ENCODE measurements around the gene ZDHHC3. TPM values are rescaled to one million over a fixed set of nuclear protein-coding genes. Genes with fewer than 3 reads are reported as not detected.

The ZDHHC3 gene
- total RNA-seq, 1 experiment from 2014 or later = 94.7 TPM

GRCh38 chr3:44981220-44981619 lies 5.2 kb upstream of the ZDHHC3 start:
- no peak overlapping the region for H3K4me3 ChIP-seq (ENCODE audit: low read depth, low read length, poor library complexity, severe bottlenecking)
- no TSS peak for BruUV-seq (replicated peaks)
- DNase-seq (ENCODE audit: low spot score) = no peak
- no peaks in the 10 kb centered on the region for H3K9me3 ChIP-seq (ENCODE audit: low read depth, low read length, poor library complexity, severe bottlenecking)
- ChIA-PET CTCF (no interaction called here), POLR2A (ENCODE audit: low non-redundant PET) (no interaction called here)
- intact Hi-C loops (cut with micrococcal nuclease; ENCODE audit: unreplicated experiment) = no loop called here
- peaks cover 6% of the 10 kb centered on the region for H3K4me1 ChIP-seq (ENCODE audit: insufficient read depth, low read length, poor library complexity, severe bottlenecking)
- peaks cover 6% of the 10 kb centered on the region for H3K36me3 ChIP-seq (ENCODE audit: insufficient read depth, low read length, poor library complexity, severe bottlenecking)
- TF ChIP-seq, protein P1, sequence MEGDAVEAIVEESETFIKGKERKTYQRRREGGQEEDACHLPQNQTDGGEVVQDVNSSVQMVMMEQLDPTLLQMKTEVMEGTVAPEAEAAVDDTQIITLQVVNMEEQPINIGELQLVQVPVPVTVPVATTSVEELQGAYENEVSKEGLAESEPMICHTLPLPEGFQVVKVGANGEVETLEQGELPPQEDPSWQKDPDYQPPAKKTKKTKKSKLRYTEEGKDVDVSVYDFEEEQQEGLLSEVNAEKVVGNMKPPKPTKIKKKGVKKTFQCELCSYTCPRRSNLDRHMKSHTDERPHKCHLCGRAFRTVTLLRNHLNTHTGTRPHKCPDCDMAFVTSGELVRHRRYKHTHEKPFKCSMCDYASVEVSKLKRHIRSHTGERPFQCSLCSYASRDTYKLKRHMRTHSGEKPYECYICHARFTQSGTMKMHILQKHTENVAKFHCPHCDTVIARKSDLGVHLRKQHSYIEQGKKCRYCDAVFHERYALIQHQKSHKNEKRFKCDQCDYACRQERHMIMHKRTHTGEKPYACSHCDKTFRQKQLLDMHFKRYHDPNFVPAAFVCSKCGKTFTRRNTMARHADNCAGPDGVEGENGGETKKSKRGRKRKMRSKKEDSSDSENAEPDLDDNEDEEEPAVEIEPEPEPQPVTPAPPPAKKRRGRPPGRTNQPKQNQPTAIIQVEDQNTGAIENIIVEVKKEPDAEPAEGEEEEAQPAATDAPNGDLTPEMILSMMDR (conservative IDR thresholded peaks at IDR 0.05; ENCODE audit: low read depth, low read length) = no peak
- no peak for TF ChIP-seq EZH2 (IDR thresholded peaks at IDR 0.05; ENCODE audit: borderline replicate concordance, low read depth, low read length, poor library complexity, severe bottlenecking)
- peak overlapping the region; percentile 30 for H3K27ac ChIP-seq (ENCODE audit: low read depth, low read length, poor library complexity, severe bottlenecking)
- no peaks in the 10 kb centered on the region for H3K27me3 ChIP-seq (replicated peaks; ENCODE audit: insufficient read depth, low read depth, low read length, poor library complexity)

DNA sequence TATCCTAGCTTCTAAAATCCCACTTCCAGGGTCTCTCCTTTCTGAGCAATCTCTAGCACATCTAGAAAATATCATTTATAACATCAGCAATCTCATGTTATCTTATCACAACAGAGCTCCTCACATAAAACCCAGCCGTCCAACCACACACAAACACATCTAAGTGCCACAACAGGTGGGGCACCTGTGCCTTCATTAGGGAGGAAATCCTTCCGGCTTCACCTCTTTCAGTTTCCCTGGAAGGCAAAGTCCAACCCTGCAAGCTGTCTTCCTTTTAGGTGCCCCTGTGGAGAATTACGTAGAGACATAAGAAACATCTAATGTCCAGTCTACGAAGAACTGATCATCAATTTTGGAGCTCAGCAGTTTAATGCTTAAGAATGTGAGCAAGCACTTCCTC lies 1.6 kb downstream of the ZDHHC3 start:
- no TSS peak for BruUV-seq (replicated peaks)
- Histone ChIP-seq H3K9me3 (ENCODE audit: low read depth, low read length, poor library complexity, severe bottlenecking) (no peaks in the 10 kb centered on the region), H3K27me3 (replicated peaks; ENCODE audit: insufficient read depth, low read depth, low read length, poor library complexity) (no peaks in the 10 kb centered on the region), H3K27ac (ENCODE audit: low read depth, low read length, poor library complexity, severe bottlenecking) (peak overlapping the region; percentile 95), H3K4me1 (ENCODE audit: insufficient read depth, low read length, poor library complexity, severe bottlenecking) (peaks cover 20% of the 10 kb centered on the region), H3K36me3 (ENCODE audit: insufficient read depth, low read length, poor library complexity, severe bottlenecking) (peaks cover 3% of the 10 kb centered on the region), H3K4me3 (ENCODE audit: low read depth, low read length, poor library complexity, severe bottlenecking) (peak overlapping the region; percentile 90)
- DNase-seq (ENCODE audit: low spot score) = no peak
- TF ChIP-seq, protein P1 (conservative IDR thresholded peaks at IDR 0.05; ENCODE audit: low read depth, low read length) = no peak
- TF ChIP-seq EZH2 (IDR thresholded peaks at IDR 0.05; ENCODE audit: borderline replicate concordance, low read depth, low read length, poor library complexity, severe bottlenecking) = no peak
- intact Hi-C loops (cut with micrococcal nuclease; ENCODE audit: unreplicated experiment) = no loop called here
- ChIA-PET CTCF (no interaction called here), POLR2A (ENCODE audit: low non-redundant PET) (no interaction called here)

DNA sequence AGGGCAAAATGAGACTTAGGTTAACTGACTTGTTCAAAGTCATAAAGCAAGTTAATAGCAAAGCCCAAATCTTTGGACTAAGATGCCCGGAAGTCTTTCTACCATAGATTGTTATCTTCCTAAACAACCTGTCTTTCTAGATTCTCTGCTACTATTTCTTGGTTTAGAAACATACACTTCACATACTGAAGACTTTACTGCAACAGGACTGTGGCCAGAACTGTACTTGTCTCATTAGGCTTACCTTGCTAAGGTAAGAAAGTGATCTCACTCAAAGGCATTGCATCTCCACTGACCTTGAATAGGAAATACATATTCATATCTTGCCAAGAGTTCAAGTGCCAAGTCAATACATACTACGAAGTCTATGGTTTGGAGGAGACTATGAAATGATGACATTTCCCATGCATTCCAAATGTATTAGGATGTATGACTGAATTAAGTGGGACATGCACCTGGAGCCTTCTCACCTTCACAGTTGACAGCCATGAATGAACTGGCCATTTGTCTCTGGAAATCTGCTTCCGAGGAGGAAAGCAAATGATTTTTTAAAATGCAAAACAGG lies 5.0 kb downstream of the ZDHHC3 start:
- Histone ChIP-seq H3K27ac (ENCODE audit: low read depth, low read length, poor library complexity, severe bottlenecking) (peak overlapping the region; percentile 100), H3K4me1 (ENCODE audit: insufficient read depth, low read length, poor library complexity, severe bottlenecking) (peaks cover 53% of the 10 kb centered on the region), H3K9me3 (ENCODE audit: low read depth, low read length, poor library complexity, severe bottlenecking) (no peaks in the 10 kb centered on the region), H3K36me3 (ENCODE audit: insufficient read depth, low read length, poor library complexity, severe bottlenecking) (peaks cover 3% of the 10 kb centered on the region), H3K27me3 (replicated peaks; ENCODE audit: insufficient read depth, low read depth, low read length, poor library complexity) (no peaks in the 10 kb centered on the region), H3K4me3 (ENCODE audit: low read depth, low read length, poor library complexity, severe bottlenecking) (no peak overlapping the region)
- CTCF ChIA-PET = no interaction called here
- POLR2A ChIA-PET (ENCODE audit: low non-redundant PET) = no interaction called here
- intact Hi-C loops (cut with micrococcal nuclease; ENCODE audit: unreplicated experiment) = no loop called here
- BruUV-seq (replicated peaks) = no TSS peak
- TF ChIP-seq EZH2 (IDR thresholded peaks at IDR 0.05; ENCODE audit: borderline replicate concordance, low read depth, low read length, poor library complexity, severe bottlenecking) = no peak
- TF ChIP-seq, protein P1 (conservative IDR thresholded peaks at IDR 0.05; ENCODE audit: low read depth, low read length) = no peak
- no peak for DNase-seq (ENCODE audit: low spot score)

Measured in A673 (cell line).